Prostate gland (tissue), 2 donors: Measurements from ENCODE around the gene MBD3L5. TPM values are rescaled to one million over a fixed set of nuclear protein-coding genes. Genes with fewer than 3 reads are reported as not detected.

Source experiments
- DNase-seq: peaks from one replicate; pipeline ENCODE4 v3.0.0-alpha.2; 2019; ENCODE audit warnings: low spot score
- H3K27ac ChIP-seq, 2 donors: fragments of 200-600 bp; sonication (generic); 2 replicates each; pipeline ENCODE4 v1.5.1; 2017 to 2019
- H3K27me3 ChIP-seq: fragments of 200-600 bp; sonication (generic); replicated peaks from 2 replicates; pipeline ENCODE4 v1.5.1; 2019; ENCODE audit not compliant: insufficient read depth
- H3K36me3 ChIP-seq, 2 donors: fragments of 200-600 bp; sonication (generic); 1 replicate in 1 of 2; 2 replicates in 1 of 2; pipeline versions ENCODE4 v1.5.1 to v1.8.1; 2017 to 2019
- H3K4me1 ChIP-seq: fragments of 200-600 bp; sonication (generic); replicated peaks from 2 replicates; pipeline ENCODE4 v1.5.1; 2019
- H3K4me3 ChIP-seq, 2 donors: fragments of 200-600 bp; sonication (generic); 2 replicates each; pipeline ENCODE4 v1.5.1; 2017 to 2019
- H3K9me3 ChIP-seq: fragments of 200-600 bp; sonication (generic); 2 replicates; pipeline ENCODE4 v1.5.1; 2017
- POLR2A ChIP-seq: fragments of 450-650 bp; IDR thresholded peaks from one replicate; pipeline ENCODE4 v1.6.1; 2016; ENCODE audit warnings: antibody characterized with exemption, mild to moderate bottlenecking
- POLR2AphosphoS5 ChIP-seq: sonication (generic); formaldehyde crosslinking; IDR thresholded peaks from one replicate; pipeline ENCODE4 v1.6.1; 2017; ENCODE audit warnings: antibody characterized with exemption
- WGBS: methylation state at CpG from one replicate; pipeline ENCODE4 v1.1.5; 2018; 5-methylcytosine and 5-hydroxymethylcytosine counted together
- intact Hi-C: fragments of 100-400 bp; cut with DNase I; formaldehyde crosslinking; loops from one replicate; pipeline ENCODE4 v1.14.2; 2022
- total RNA-seq, 2 donors: library from RNA; depleted of rRNA; stranded (reverse); fragments of >200 nt; gene quantifications; one replicate each; pipeline ENCODE4 v1.1.0, GENCODE V29; 2016
- TF ChIP-seq, protein P1 (sequence below), 4 experiments: fragments of 200-600 bp in 2 of 4; fragments of 450-650 bp in 2 of 4; sonication (generic) in 2 of 4; IDR thresholded peaks; 1 replicate in 3 of 4; 2 replicates in 1 of 4; pipeline ENCODE4 v1.5.1; 2016 to 2019; ENCODE audit warnings: antibody characterized with exemption in 4 of 4, mild to moderate bottlenecking in 2 of 4, moderate library complexity in 2 of 4

The MBD3L5 gene
- total RNA-seq, 2 donors from 2014 or later, result not detected

DNA sequence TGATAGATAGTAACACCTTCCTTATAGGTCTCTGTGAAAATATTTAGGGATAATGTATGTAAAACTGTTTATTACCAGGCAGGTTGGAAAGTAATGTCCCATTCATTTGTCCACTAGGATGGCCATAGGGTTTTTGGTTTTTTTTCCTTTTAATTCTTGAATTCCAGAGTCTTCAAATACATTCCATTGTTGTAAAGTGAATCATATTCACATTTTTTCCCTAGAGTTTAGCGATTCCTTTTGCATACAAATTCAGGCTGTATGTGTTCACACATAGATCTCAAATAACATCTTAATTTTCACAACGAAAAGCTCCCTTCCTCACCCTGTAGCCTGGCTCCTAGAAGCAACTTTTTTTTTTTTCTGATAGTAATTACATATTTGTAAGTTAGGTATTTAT, 37.3 kb downstream of the MBD3L5 start:
- 80% methylated on average over 2 of the region's 2 CpGs for WGBS
- Histone ChIP-seq H3K4me1 (no peaks in the 10 kb centered on the region), H3K36me3 (peaks cover 0 to 12% of the 10 kb centered on the region in 2 donors)

DNA sequence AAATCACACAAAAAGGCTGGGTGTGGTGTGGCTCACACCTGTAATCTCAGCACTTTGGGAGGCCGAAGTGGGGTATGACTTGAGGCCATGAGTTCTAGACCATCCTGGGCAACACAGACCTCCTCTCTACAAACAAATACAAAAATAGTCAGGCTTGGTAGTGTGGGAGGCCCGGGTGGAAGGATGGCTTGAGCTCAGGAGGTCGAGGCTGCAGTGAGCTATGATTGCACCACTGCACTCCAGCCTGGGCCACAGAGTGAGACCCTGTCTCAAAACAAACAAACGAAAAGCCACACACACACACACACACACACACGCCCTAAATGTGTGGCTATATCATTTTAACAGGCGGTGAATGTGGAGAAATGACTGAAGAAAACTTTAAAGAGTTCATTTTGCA, 38.2 kb downstream of the MBD3L5 start:
- DNase-seq, result peak; percentile 3
- no peak for TF ChIP-seq POLR2AphosphoS5
- TF ChIP-seq, protein P1, sequence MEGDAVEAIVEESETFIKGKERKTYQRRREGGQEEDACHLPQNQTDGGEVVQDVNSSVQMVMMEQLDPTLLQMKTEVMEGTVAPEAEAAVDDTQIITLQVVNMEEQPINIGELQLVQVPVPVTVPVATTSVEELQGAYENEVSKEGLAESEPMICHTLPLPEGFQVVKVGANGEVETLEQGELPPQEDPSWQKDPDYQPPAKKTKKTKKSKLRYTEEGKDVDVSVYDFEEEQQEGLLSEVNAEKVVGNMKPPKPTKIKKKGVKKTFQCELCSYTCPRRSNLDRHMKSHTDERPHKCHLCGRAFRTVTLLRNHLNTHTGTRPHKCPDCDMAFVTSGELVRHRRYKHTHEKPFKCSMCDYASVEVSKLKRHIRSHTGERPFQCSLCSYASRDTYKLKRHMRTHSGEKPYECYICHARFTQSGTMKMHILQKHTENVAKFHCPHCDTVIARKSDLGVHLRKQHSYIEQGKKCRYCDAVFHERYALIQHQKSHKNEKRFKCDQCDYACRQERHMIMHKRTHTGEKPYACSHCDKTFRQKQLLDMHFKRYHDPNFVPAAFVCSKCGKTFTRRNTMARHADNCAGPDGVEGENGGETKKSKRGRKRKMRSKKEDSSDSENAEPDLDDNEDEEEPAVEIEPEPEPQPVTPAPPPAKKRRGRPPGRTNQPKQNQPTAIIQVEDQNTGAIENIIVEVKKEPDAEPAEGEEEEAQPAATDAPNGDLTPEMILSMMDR (IDR thresholded peaks at IDR 0.05), result no peak
- TF ChIP-seq POLR2A, result no peak
- Histone ChIP-seq H3K36me3 (peaks cover 3 to 18% of the 10 kb centered on the region in 2 donors), H3K4me3 (peak overlapping the region in 1 of 2 donors; percentile 78), H3K4me1 (no peaks in the 10 kb centered on the region), H3K9me3 (no peaks in the 10 kb centered on the region), H3K27ac (peak overlapping the region in 1 of 2 donors; percentile 79), H3K27me3 (no peaks in the 10 kb centered on the region)
- 82% methylated on average over 6 of the region's 6 CpGs for WGBS
- intact Hi-C loops, result no loop called here

More for the DNA sequence above, 37.3 kb downstream of the MBD3L5 start:
- Histone ChIP-seq H3K9me3 (no peaks in the 10 kb centered on the region), H3K27me3 (no peaks in the 10 kb centered on the region), H3K4me3 (no peak overlapping the region), H3K27ac (no peak overlapping the region)
- intact Hi-C loops, result no loop called here
- TF ChIP-seq POLR2AphosphoS5, result no peak
- no peak for TF ChIP-seq POLR2A
- TF ChIP-seq, protein P1 (IDR thresholded peaks at IDR 0.05), result no peak
- DNase-seq, result no peak

DNA sequence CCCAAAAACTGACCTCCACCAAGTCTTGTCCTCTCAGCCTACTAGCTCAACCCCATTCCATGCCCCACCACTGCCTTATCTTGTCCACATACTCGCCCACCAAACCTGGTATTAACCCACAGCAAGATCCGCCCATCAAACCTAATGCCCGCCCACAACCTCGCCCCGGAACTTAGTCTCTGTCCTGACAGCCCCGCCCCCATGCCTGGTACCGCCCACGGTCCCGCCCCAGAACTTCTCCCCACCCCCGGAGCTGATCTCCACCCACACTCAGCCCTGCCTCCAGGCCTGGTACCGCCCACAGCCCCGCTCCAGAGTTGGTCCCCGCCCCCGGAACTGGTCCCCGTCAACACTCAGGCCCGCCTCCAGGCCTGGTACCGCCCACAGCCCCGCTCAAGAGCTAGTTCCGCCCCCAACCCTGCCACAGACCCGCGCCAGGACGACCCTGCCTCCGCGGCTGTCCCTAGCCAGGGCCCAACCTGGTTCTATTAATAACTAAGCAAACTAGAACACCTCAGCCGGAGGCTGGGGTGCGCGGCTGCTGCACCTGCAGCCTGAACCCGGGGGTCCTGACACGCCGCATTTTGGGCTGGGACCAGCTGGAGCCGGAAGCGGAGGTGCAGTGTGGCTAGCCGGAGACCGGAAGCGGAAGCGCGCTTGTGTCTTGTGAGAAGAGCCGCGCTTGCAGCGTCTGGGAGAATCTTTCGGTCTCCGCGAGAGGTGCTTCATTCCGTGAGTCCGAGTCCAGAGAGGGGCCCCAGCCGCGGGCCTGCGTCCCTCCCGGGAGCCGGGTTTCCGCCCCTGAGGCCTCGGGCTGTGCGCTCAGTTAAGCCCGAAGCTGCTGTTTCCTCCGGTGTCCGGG, 38.9 kb downstream of the MBD3L5 start, which contains the start of gene ZNF557:
Gene ZNF557, plus strand, starts transcription at position 662 of the 862 bp plus-strand sequence. CDS start 5,372 bp downstream, outside the sequence.
- Histone ChIP-seq H3K4me3 (peak within 1 kb of the TSS; percentile 78 to 94), H3K27ac (peak within 1 kb of the TSS; percentile 79 to 85), H3K36me3 (peaks cover 3 to 20% of the 10 kb centered on the region in 2 donors), H3K27me3 (no peaks in the 10 kb centered on the region), H3K4me1 (no peaks in the 10 kb centered on the region), H3K9me3 (no peaks in the 10 kb centered on the region)
- intact Hi-C loops, result no loop called here
- TF ChIP-seq, protein P1 (IDR thresholded peaks at IDR 0.05), result peak in 1 of 4 experiments; percentile 2
- TF ChIP-seq POLR2AphosphoS5 (peak; percentile 83), POLR2A (peak; percentile 33)
- under 1% methylated on average over 52 of the region's 56 CpGs for WGBS
- peak; percentile 98 for DNase-seq

DNA sequence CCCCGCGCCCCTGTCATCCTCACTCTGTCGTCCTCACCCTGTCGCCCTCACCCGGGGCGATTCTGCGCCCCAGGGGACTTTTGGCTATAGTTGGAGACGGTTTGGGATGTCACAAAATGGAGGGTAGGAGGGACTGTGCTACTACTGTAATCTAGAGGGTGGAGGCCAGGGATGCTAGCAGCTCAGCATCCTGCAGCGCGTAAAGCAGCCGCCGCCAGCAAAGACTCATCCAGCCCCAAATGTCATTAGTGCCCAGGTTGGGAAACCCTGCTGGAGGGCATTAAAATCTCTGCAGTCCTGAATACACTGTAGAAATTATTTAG, 39.5 kb downstream of the MBD3L5 start:
- TF ChIP-seq, protein P1 (IDR thresholded peaks at IDR 0.05), result no peak
- TF ChIP-seq POLR2AphosphoS5, result no peak
- no peak for TF ChIP-seq POLR2A
- intact Hi-C loops, result no loop called here
- WGBS, result under 1% methylated on average over 12 of the region's 12 CpGs
- H3K4me1 ChIP-seq, result no peaks in the 10 kb centered on the region
- H3K27ac ChIP-seq, result peak overlapping the region; percentile 79 to 85
- H3K27me3 ChIP-seq, result no peaks in the 10 kb centered on the region
- H3K4me3 ChIP-seq, result peak overlapping the region; percentile 78 to 94
- H3K36me3 ChIP-seq, result peaks cover 3 to 23% of the 10 kb centered on the region in 2 donors
- no peaks in the 10 kb centered on the region for H3K9me3 ChIP-seq
- no peak for DNase-seq
